UCSD-AML1 (cell line): ENCODE data around the gene ANAPC7.
A peak's percentile ranks its signal among the peaks of the same experiment; 100 is the strongest.
"Not testable (repeated sequence)": the region's sequence is repeated elsewhere in the genome, so short reads cannot be mapped to it uniquely, and the experiment has no call there.

Source experiments
- DNase-seq: peaks from one replicate; lab custom pipeline; 2025; ENCODE audit not compliant: unreplicated experiment; lab: John Stamatoyannopoulos, UW

The ANAPC7 gene

DNA sequence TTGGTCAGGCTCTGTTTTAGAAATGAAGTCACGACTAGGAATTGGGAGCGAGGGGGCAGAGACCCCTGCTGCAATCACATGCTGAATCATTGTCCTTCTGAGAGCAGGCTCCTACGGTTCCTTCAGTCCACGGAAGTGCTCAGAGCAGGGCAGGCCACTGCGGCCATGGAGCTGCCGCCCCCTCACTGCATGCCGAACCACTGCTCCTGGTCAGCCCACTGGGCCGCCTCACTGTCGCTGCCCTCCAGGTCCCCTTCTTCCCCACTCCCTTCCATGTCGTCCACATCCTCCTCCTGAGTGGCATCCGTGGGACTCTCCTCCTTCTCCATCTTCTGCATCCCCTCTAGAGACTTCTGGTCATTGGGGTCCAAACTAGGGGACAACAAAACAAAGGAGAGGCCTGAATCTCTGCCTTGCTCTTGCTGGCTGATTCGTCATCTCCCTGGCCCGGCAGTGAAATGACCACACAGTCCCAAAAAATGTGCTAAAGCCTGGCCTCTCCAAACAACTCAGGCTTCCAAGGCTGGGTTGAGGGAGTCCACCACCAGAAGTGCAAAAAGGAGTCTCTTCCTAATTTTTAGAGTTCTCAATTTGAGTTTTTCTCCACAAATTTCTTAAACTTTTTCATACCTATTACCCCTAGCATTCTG lies 29.4 kb downstream of the ANAPC7 start:
- DNase-seq = no peak

DNA sequence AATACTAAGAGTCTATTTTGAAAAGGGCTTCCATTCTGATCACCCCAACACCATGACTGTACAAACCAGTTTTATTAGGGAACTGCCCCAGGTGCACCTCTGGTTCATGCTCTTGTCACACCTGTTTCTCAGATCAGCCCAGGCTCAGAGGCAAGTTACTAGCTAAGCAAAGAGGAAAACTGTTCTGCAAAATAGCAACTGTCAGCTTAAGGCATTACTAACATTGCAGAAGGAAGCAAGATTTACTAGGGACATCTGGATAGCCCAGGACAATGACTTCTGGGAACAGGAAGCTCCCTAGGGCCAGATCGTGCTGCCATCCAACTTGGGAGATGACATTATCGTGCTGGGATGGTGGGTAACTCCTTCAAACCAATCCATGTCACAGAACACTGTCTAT lies 30.1 kb downstream of the ANAPC7 start:
- no peak for DNase-seq

DNA sequence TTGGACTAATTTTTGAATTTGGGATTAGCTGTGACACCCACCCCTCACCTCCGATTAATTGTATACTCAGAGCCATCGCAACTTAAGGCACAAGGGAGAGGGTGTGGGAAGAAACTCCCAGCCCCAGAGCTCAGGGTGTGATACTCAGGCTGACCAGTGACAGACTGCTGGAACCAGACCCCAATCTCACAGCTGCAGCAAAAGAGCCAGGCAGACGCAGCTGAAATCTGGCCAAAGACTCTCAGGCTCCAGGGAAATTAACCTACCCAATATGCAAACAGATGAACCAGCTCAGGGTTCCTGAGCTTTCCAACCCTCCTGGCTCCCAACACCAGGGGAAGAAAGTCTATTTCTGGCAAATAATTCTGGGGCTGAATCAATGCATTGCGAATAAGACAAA lies 30.5 kb downstream of the ANAPC7 start:
- DNase-seq = no peak

DNA sequence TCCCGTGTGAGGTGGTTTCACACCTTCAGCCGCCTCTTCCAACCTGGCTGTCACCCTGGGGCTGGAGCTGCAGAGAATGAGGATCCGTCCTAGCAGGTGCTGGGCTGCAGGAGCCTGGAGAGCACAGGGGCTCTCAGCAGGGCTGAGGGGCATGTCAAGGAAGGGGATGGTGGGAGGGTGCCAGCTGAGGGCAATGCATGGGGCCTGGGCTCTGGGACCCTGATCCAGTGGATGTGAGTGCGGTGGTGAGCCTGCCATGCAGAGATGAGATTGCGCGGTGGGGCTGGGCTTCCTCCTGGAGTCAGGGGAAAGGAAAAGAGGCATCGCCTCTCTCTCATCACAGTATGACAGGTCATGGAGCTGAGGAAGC lies 31.5 kb downstream of the ANAPC7 start:
- no peak for DNase-seq

DNA sequence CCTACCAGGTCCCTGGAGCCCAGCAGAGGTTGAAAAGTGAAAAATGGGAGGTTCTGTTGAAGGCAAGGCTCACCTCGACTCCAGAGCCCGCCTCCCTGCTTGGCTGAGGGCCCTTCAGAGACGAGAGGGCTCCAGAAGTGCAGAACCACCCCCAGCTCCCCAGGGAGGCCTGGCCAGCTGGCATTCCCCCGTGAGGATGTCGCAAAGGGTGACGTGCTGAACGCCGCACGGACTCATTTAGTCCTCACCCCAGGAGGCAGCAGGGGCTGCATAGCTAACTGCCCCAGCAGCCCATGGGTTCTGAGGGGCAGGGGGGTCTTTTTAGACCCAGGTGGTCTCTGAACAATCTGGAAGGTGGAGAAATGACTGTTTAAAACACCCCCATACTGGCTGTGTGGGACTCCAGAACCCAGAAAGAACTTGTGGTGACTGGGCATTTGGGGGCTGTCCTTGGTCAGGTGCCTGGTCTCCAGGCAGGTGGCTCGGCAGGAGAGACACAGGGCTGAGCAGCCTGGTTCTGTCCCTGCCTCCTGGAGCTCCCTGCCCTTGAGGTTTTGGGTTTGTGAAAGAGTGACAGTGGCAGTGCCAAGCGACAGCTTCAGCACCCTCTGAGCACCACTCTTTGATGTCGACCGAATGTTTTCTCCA lies 32.0 kb downstream of the ANAPC7 start:
- DNase-seq = no peak

DNA sequence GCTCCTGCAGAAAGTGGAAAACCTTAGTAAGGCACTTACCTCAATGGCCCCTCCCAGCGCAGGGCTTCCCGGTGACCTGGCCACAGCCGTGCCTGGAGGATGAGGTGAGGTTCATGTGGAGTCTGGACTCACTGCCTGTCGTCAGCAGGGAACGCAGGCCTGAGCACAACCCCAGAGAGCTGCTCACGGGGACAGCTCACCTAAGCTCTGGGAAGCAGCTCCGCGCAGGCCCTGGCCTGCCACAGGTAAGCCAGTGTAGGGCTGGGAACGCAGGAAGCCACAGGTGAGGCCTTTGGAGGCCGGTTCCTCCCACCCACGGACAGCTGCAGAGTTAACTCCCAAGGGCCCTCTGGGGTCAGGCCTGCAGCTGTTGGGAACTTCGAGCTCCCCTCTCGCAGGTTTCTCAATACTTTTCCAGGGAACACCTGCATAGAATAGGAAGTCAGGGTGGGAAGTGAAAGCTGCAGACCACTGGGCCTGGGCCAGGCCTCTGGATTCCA lies 32.7 kb downstream of the ANAPC7 start:
- no peak for DNase-seq

DNA sequence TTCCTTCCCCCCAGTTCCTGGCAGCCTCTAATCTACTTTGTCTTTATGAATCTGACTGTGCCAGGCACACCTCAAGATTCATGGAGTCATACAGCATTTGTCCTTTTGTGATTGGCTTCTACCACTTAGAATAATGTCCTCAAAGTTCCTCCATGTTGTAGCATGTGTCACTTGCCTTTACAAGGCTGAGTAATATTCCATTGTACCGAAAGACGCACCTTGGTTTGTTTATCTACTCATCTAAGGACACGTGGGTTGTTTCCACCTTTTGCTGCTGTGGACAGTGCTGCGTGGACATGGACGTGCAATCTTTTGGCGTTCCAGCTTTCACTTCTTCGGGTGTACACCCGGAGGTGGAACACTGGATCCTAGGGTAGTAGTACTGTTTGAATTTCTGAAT lies 33.5 kb downstream of the ANAPC7 start:
- no peak for DNase-seq

DNA sequence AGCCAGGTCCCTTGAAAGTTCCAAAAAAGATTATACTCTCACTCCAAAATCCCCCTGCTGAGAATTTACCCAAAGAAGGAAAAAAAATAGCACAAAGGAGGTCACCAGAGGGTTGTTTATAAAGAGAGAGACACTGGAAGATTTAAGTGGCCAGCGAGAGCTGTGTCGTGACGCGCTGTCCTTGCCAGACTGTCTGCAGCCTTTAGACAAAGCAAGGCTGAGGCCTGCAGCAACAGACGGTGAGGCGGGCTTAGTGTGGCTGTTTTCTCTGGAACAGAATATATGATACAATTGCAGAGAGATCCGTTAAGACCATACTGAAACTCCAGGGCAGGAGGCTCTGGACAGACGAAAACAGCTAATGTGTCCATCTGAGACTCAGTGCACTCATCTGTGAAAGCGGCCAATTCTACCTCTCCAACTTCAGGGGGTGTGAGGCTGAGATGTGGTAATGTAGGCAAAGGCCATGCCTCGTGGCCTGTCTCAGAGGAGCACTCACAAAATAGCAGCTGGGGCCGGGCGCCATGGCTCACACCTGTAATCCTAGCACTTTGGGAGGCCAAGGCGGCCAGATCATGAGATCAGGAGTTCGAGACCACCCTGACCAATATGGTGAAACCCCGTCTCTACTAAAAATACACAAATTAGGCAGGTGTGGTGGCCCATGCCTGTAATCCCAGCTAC lies 36.2 kb downstream of the ANAPC7 start:
- no peak for DNase-seq

DNA sequence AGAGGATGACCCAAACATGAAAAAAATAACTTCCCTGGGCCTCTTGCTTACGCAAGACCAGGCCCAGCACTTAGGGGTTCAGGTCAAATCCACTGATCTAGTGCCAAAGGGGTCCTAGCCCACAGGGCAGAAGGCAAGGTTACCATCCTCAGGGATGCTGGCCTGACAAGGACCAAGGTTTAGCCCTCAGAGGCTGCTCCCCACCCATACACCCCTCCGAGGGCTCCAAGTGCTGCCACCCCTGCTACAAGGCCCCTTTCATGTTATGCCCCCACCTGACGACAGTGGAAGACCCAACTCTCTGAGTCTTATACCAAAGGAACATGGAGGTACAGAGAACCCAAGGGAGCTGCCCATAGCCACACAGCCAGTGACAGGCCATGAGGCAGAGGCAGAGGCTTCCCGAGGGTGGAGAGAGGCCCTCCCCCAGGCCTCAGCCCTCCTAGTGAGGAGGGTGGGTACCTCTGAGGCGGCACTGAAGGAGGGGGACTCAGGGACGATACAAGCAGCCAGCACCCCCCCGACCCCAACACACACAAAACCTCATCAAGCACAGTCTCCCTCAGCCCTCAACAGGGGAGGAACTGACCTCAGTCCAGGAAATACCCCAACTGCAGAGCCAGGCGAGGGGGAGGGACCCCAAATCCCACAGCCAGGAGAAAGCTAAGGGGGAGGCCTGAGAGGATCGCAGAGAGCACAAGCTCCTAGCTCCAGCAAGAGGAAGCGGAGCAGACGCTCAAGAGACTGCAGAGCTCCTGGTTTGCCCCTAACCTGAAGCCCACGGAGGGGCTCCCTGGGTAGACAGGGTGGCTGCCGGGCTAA lies 37.0 kb downstream of the ANAPC7 start:
- no peak for DNase-seq

DNA sequence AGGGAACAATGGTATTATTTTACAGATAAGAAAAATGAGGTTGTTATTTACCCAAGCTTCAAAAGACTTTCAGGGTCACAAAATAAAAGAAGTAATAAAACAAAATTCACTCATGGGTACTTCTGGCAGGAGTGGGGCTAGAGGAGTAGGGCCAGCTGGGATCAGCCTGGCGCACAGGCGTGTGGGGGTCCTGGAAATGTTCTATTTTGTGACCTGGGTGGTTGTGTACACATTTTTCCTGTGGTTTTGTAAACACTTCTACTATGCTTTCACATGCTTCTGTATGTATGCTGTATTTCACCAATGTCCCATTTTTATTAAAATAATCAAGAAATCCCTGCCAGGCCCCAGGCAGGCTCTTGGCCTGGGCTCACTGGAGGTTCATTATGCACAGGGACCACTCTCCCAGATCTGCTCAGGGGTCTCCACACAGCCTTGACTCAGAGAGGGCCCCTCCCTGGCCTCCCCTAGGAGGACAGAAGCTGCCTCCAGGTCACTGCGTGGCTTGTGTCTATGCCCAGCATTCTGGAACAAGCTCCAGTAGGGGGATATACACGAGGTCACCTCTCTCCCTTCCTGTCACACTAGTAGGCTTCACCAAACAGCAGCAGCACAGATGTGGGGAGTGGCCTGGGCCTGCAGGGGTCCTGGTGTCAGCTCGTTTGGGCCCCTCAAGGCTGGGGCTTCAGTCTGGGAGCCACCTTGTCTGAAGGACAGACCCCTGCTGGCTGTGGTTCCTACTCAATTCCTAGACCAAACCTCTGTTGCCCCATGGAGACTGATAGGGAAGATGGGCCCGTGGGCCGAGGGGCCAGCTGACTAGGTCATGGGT lies 37.8 kb downstream of the ANAPC7 start:
- no peak for DNase-seq

DNA sequence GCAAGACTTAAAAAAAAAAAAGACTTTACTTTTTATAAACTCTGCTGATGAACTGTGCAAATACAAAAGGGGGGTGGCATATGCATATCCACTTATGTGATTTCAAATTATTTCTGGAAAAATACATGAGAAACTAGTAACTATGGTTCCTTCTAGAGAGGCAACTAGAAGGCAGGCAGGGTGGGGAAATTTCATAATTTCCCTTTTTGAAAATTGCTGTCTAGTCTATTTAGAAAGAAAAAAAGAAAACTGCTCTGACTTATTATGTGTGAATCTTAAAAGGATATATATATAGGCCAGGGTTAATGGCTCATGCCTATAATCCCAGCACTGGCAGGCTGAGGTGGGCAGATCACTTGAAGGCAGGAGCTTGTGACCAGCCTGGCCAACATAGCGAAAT lies 42.3 kb downstream of the ANAPC7 start:
- DNase-seq = no peak

DNA sequence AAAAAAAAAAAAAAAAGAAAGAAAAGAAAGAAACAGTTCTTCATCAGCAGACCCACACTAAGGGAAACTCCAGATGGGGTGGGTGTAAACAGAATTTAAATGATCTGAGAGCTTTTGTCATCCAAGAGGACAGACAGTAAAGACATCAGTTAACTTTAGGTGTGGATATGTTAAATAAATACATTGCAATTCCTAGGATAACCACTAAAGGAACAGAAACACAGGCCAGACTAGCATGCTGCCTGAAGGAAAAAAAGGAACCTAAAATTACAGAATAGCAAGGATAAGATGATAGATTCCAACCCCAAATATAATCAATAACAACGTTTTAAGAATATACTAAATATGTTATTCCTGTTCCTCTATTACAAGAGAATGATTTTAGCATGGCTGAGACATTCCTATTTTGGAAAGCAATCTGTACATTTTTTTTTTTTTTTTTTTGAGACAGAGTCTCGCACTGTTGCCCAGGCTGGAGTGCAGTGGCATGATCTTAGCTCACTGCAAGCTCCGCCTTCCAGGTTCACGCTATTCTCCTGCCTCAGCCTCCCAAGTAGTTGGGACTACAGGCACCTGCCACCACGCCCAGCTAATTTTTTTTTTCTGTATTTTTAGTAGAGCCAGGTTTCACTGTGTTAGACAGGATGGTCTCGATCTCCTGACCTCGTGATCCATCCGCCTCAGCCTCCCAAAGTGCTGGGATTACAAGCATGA lies 45.0 kb downstream of the ANAPC7 start:
- DNase-seq = not testable (repeated sequence)

DNA sequence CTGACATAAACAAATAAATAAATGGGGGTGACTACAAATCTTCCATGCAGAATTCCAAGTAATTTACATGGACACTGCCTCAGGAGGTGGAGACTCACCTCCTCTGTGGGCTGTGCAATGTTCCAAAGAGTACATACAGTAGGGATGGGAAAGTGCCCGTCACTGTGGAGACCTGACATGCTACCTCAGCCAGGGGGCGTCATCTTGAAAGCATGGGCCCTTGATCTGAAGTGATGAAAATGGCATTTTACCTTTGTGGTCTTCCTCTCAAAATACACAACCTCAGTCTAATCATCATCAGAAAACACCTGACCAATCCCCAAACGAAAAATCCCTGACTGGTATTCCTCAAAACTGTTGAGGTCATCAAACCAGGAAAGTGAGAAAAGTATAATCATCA lies 48.4 kb downstream of the ANAPC7 start:
- DNase-seq = no peak

DNA sequence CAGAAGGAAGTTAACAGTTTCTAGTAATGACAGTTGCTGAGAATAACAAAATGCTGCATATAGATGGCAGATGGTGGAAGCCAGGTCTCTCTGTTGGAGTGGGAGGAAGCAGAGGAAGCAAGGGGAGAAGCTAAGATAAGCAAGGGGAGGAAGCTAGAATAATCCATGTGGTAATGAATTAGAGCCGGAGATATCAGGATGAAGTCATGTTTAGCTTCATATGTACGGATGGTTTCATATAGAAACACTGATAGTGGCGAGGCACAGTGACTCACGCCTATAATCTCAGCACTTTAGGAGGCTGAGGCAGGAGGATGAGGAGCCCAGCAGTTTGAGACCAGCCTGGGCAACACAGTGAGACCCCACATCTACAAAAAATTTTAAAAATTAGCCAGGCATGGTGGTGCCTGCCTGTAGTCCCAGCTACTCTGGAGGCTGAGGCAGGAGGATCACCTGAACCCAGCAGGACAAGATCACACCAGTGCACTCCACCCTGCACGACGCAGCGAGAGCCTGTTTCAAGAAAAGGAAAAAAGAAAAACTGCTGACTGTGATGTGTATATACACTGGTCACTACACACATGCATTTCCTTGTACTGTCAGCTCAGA lies 49.2 kb downstream of the ANAPC7 start:
- DNase-seq = peak; percentile 39

DNA sequence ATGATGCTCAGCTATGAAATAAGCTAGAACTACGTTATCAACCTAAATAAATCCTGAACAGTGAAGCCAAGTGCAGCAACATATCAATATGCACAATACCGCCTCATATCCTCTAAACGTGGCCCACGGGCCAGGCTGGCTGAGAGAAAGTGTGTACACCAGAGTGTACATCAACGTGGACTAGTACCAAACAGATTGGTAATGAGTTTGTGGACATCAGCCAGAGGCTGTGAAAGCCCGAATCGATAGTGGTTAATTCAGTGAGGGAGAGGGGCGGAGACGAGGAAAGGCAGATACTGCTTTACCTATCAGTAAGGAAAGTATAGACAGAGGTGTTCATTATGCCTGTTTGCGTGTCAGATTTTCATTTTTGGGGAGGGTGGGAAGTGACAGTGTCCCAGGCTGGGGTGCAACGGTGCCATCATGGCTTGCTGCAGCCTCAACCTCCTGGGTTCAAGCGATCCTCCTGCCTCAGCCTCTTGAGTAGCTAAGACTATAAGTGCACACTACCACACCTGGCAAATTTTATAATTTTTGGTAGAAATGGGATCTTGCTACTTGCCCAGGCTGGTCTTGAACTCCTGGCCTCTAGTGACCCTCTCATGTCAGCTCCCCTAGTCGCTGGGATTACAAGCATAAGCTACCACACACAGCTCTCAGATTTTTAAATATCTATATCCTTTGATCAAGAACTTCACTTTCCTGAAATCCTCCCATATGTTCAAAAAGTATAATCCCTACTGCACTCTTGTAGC lies 50.1 kb downstream of the ANAPC7 start:
- DNase-seq = no peak

DNA sequence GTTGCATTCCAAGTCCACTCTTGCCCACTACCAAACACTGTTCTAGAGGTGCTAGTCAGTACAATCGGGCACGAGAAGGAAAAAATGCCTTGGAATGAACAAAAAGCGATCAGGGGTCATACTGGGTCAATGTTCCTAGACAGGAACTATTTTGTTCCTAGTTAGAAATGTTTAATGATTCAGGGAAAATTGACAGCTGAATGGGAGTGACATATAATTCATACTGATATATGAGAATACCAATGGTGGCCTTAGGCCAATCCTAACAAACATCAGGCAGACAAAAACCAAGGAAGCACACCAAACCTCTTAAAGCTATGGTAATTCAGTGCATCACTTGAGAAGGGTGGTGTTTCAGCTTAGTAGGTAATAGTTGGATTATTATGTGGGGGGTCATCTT lies 51.1 kb downstream of the ANAPC7 start:
- DNase-seq = no peak

DNA sequence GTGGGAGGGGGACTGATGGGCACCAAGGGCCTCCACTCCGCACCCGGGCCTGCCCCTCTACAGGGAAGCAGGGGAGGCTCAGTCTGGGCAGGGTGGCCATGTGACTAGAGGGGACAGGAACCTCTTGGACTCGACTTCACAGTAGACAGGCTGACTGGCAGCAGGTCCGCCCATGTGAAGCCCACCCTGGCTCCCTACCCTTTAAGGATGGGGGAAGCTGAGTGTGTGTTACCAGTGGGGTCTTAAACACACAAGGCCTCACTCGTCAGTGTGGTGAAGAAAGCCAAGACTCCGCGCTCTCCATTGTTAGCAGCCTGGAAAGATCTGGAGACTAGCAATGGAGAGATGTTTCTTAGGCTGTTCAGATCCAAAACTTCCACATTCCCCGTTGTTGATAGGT lies 52.4 kb downstream of the ANAPC7 start:
- DNase-seq = no peak

DNA sequence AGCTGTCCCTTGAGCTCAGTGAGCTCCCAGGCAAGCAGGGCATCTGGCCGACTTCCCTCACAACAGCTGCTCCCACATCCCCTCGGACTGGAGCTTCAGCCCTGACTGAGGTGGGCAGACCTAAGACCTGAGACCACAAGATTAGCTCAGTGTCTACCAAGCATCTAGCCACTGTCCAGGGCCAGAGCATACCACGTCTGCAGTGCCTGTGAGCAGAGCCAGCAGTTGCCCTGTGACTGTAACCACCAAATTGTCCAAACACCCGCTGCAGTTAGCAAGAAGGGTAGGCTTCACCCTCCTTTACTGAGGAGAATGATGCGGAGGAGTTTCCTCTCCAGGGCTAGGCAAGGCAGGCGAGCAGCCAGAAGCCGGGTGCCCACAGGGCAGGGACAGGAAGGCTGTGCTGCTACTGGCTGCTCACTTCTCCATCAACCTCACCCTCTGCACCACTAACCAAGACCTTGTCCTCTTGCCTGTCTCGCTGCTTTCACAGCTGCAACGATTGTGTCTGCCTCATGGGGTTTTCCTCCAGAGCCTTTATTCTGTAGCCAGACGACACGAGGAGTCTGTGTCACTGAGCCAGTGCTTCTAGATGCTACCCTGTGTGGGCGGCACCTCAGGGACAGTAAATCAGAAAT lies 53.9 kb downstream of the ANAPC7 start:
- DNase-seq = peak; percentile 85
